Uterus (tissue), 4 donors: ENCODE data around the gene RTP5. TPM values are rescaled to one million over a fixed set of nuclear protein-coding genes. Genes with fewer than 3 reads are reported as not detected.

Experiments
- DNase-seq, 2 donors: peaks; one replicate each; pipeline ENCODE4 v3.0.0-alpha.2; 2019 to 2020
- H3K27ac ChIP-seq, 2 donors: fragments of 200-600 bp; sonication (generic); 1 replicate in 1 of 2; 2 replicates in 1 of 2; pipeline ENCODE4 v1.5.1; 2016 to 2018
- H3K27me3 ChIP-seq, 2 donors: fragments of 200-600 bp; sonication (generic); one replicate each; pipeline ENCODE4 v1.5.1; 2018 to 2019; ENCODE audit warnings: control low read depth in 1 of 2
- H3K36me3 ChIP-seq, 2 donors: fragments of 200-600 bp; sonication (generic); one replicate each; pipeline ENCODE4 v1.5.1; 2019; ENCODE audit warnings: control low read depth in 1 of 2
- H3K4me1 ChIP-seq, 2 donors: fragments of 200-600 bp; sonication (generic); one replicate each; pipeline ENCODE4 v1.5.1; 2018 to 2019; ENCODE audit warnings: control low read depth in 1 of 2
- H3K4me3 ChIP-seq, 2 donors: fragments of 200-600 bp; sonication (generic); 1 replicate in 1 of 2; 2 replicates in 1 of 2; pipeline ENCODE4 v1.5.1; 2018 to 2019; ENCODE audit warnings: mild to moderate bottlenecking in 1 of 2
- H3K9me3 ChIP-seq, 2 donors: fragments of 200-600 bp; sonication (generic); one replicate each; pipeline ENCODE4 v1.5.1; 2019; ENCODE audit warnings: control low read depth in 1 of 2
- POLR2A ChIP-seq, 2 donors: fragments of 450-650 bp; IDR thresholded peaks; one replicate each; pipeline ENCODE4 v1.6.1; 2016; ENCODE audit warnings: antibody characterized with exemption in 2 of 2, mild to moderate bottlenecking in 1 of 2, moderate library complexity in 1 of 2
- intact Hi-C: fragments of 100-400 bp; cut with DNase I; formaldehyde crosslinking; loops from one replicate; pipeline ENCODE4 v1.15.1; 2023; ENCODE audit warnings: low total_unique reads
- total RNA-seq, 4 donors: library from RNA; depleted of rRNA in 3 of 4; stranded (reverse); fragments of >200 nt in 3 of 4; gene quantifications; one replicate each; pipeline versions ENCODE4 v1.1.0 to v1.2.4, GENCODE V29; 2014 to 2023
- TF ChIP-seq, protein P1 (sequence below), 4 experiments: fragments of 200-600 bp in 2 of 4; fragments of 450-650 bp in 2 of 4; sonication (generic) in 2 of 4; IDR thresholded peaks; one replicate each; pipeline ENCODE4 v1.5.1; 2016 to 2019; ENCODE audit warnings: antibody characterized with exemption in 4 of 4, mild to moderate bottlenecking in 2 of 4, moderate library complexity in 1 of 4
- donor health status: DM: yes; HTN: yes; CAD: no.

The RTP5 gene
- total RNA-seq, 4 donors from 2014 or later: 0.15 TPM; not detected in 3

DNA sequence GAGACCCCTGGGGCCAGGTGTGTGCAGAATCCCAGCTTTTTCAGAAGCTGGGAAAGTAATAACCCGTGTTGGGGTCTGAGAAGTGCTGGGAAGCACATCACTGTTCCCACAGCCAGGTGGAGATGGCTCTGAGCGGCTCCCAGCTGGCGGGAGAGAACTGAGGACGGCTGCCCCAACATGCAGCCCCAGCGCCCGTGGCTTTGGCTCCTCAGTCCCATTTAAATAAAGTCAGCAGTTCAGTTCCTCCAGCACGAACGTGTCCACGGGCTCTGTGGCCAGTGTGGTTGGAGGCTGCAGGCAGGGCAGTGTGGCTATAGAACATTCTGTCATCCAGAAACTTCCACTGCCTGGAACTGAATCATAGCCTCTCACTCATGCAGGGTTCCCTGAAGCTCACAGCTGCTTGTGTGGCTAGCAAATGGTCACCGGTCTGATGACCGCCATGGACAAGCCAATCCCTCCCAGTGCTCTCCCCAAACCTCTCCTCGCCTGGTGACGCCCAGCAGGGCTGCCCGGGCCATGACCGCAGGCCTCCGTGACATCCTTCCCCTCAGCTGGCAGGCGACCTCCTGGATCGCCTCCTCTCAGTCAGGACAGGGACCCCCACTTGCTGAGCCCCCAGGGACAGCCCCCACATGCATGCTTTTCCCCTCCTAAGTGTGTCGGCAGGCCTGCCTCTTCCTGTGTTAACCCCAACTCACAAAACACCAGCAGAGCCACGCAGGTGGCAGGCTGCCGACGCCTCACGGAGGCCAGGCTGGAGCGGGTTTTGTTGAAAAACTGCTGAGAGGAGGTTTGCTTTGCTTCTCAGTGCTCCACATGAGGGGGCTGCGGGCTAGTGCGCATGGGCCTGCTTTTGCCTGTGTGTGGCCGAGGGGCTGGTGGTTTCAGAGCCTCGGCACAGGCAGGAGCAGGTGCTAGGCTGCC, 1.3 kb downstream of the RTP5 start:
- Histone ChIP-seq H3K9me3 (no peaks in the 10 kb centered on the region), H3K36me3 (no peaks in the 10 kb centered on the region), H3K4me3 (no peak overlapping the region), H3K27me3 (no peaks in the 10 kb centered on the region), H3K27ac (no peak overlapping the region), H3K4me1 (peaks cover 0 to 6% of the 10 kb centered on the region in 2 donors)
- no peak for DNase-seq
- TF ChIP-seq, protein P1, sequence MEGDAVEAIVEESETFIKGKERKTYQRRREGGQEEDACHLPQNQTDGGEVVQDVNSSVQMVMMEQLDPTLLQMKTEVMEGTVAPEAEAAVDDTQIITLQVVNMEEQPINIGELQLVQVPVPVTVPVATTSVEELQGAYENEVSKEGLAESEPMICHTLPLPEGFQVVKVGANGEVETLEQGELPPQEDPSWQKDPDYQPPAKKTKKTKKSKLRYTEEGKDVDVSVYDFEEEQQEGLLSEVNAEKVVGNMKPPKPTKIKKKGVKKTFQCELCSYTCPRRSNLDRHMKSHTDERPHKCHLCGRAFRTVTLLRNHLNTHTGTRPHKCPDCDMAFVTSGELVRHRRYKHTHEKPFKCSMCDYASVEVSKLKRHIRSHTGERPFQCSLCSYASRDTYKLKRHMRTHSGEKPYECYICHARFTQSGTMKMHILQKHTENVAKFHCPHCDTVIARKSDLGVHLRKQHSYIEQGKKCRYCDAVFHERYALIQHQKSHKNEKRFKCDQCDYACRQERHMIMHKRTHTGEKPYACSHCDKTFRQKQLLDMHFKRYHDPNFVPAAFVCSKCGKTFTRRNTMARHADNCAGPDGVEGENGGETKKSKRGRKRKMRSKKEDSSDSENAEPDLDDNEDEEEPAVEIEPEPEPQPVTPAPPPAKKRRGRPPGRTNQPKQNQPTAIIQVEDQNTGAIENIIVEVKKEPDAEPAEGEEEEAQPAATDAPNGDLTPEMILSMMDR (IDR thresholded peaks at IDR 0.05): no peak
- no peak for TF ChIP-seq POLR2A (IDR thresholded peaks at IDR 0.05)
- intact Hi-C loops: no loop called here

DNA sequence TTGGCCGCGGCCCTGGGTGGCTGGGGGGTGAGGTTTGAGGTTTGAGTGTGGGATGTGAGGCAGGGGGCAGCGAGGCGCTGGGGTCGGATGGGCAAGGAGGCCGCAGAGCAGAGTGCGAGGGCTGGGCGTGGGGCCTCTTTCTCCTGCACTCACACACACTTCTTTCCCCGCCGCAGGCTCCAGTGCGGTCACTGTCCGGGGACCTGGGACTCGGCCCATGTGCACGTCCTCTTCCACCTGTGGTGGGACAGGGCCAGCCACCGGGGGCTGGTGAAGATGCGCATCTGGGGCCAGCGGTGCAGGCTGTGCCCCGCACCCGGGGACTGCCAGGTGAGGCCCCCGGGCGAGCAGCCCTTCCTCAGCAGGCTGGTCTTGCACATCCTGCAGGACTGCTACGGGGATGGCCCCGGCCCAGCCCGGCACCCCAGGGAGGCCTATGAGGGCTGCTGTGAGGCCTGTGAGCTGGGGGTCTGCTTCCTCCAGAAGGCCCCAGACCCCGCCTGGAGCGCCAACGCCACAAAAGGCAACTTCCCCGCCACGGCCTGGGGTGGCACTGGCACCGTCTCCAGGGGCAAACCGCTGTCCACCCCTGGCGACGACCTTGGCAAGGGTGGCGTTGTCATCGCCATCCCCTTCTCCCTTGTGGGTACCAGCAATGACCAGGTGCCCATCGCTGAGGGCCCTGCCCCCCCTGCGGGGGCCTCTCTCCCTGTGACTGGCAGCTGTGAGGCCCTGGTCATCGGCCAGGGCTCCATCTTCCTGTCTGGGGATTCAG, 2.2 kb downstream of the RTP5 start:
- TF ChIP-seq, protein P1 (IDR thresholded peaks at IDR 0.05): no peak
- no peak for TF ChIP-seq POLR2A (IDR thresholded peaks at IDR 0.05)
- Histone ChIP-seq H3K4me1 (peaks cover 0 to 2% of the 10 kb centered on the region in 2 donors), H3K27ac (no peak overlapping the region), H3K36me3 (no peaks in the 10 kb centered on the region), H3K9me3 (no peaks in the 10 kb centered on the region), H3K4me3 (no peak overlapping the region), H3K27me3 (no peaks in the 10 kb centered on the region)
- intact Hi-C loops: no loop called here
- no peak for DNase-seq

DNA sequence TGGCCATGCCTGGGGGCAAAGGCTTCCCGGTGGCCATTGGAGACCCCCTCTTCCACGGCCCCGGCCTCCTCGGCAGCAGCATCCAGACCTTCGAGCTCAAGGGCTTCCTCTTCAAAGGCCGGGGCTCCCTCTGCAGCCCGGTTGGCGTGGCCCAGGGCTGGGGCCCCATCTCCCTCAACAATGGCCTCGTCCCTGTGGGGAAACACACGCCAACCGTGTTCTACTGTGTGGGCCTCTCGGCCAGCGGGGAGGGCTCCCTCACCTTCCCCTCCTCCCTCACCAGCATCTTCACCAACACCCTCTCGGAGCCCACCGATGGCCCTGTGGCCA, 2.7 kb downstream of the RTP5 start:
- H3K4me1 ChIP-seq: no peaks in the 10 kb centered on the region
- no peak for TF ChIP-seq POLR2A (IDR thresholded peaks at IDR 0.05)
- TF ChIP-seq, protein P1 (IDR thresholded peaks at IDR 0.05): no peak
- H3K36me3 ChIP-seq: no peaks in the 10 kb centered on the region
- H3K9me3 ChIP-seq: no peaks in the 10 kb centered on the region
- no peak for DNase-seq
- no peak overlapping the region for H3K4me3 ChIP-seq
- intact Hi-C loops: no loop called here
- no peak overlapping the region for H3K27ac ChIP-seq
- H3K27me3 ChIP-seq: no peaks in the 10 kb centered on the region

DNA sequence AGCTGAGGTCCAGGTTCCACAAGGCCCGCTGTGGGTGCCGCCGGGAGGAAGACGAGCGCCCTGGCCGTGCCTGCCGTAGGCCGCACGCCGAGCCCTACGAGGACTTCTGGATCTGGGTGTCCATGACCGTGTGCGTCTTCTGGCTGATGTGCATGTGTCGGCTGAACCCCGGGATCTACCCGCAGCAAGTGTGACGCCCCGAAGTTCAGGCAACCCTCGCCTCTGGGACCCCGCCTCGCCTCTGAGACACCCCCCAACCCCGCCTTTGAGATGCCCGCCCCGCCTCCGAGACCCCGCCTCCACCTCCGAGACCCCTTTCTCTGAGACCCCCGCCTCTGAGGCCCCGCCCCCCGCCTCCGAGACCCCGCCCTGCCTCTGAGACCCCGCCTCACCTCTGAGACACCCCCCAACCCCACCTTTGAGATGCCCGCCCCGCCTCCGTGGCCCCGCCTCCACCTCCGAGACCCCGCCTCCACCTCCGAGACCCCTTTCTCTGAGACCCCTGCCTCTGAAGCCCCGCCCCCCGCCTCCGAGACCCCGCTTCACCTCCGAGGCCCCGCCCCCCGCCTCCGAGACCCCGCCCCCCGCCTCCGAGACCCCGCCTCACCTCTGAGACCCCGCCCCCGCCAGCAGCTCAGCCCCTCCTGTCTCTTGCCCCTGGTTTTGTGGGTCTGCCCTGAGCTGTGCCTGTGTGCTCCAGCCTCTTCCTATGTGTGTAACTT, 3.7 kb downstream of the RTP5 start:
- intact Hi-C loops: no loop called here
- no peaks in the 10 kb centered on the region for H3K9me3 ChIP-seq
- H3K4me1 ChIP-seq: peaks cover 0 to 3% of the 10 kb centered on the region in 2 donors
- H3K4me3 ChIP-seq: no peak overlapping the region
- no peak overlapping the region for H3K27ac ChIP-seq
- no peak for DNase-seq
- no peak for TF ChIP-seq POLR2A (IDR thresholded peaks at IDR 0.05)
- TF ChIP-seq, protein P1 (IDR thresholded peaks at IDR 0.05): no peak
- no peaks in the 10 kb centered on the region for H3K27me3 ChIP-seq
- H3K36me3 ChIP-seq: no peaks in the 10 kb centered on the region
